Endothelial cell of umbilical vein (primary cell): ENCODE data around the gene SBK3. TPM values are rescaled to one million over a fixed set of nuclear protein-coding genes. Genes with fewer than 3 reads are reported as not detected.

Experiments
- BruUV-seq: library from RNA; stranded (reverse); fragments of 400-500 nt; replicated peaks from 2 replicates; lab custom pipeline; 2021; lab: Mats Ljungman, UMichigan
- CTCF ChIA-PET: fragments of 300-600, 350-600 bp; sonication (Branson Sonifier 250); formaldehyde crosslinking; loops from one replicate; lab custom pipeline; 2021; ENCODE audit warnings: antibody characterized with exemption, inconsistent platforms; lab: Charles Lee
- POLR2A ChIA-PET: fragments of 300-600, 350-600 bp; sonication (Branson Sonifier 250); formaldehyde crosslinking; loops from one replicate; lab custom pipeline; 2021; ENCODE audit warnings: antibody characterized with exemption, inconsistent platforms; lab: Charles Lee
- DNase-seq: peaks from one replicate; pipeline ENCODE4 v3.0.0-alpha.2; 2011; ENCODE audit warnings: low read depth, low spot score
- FAIRE-seq: peaks from 2 replicates; lab custom pipeline; 2011; peaks lifted over from hg19 to GRCh38; lab: Jason Lieb, UNC
- H2AFZ ChIP-seq: 2 replicates; pipeline ENCODE4 v1.6.0; 2012; ENCODE audit warnings: low read depth, low read length, control low read depth, inconsistent platforms
- H3K27ac ChIP-seq: 2 replicates; pipeline ENCODE4 v1.5.1; 2011; ENCODE audit warnings: low read depth, mild to moderate bottlenecking, control low read depth, low read length, moderate library complexity; ENCODE audit not compliant: insufficient read depth
- H3K27me3 ChIP-seq, 2 experiments: 2 replicates each; pipeline versions ENCODE4 v1.6.0 to v1.6.1; 2011; ENCODE audit warnings: low read length in 2 of 2, mixed read lengths in 1 of 2; ENCODE audit not compliant: control insufficient read depth in 2 of 2, insufficient read depth in 2 of 2
- H3K36me3 ChIP-seq, 2 experiments: 2 replicates in 1 of 2; 3 replicates in 1 of 2; pipeline ENCODE4 v1.5.1; 2011; ENCODE audit warnings: low read length in 2 of 2, mild to moderate bottlenecking in 1 of 2, moderate library complexity in 1 of 2; ENCODE audit not compliant: control insufficient read depth in 2 of 2, insufficient read depth in 2 of 2; ENCODE audit errors: extremely low read depth in 1 of 2
- H3K4me1 ChIP-seq: 3 replicates; pipeline ENCODE4 v1.5.1; 2011; ENCODE audit warnings: mild to moderate bottlenecking, low read length; ENCODE audit not compliant: control insufficient read depth, insufficient read depth; ENCODE audit errors: extremely low read depth
- H3K4me2 ChIP-seq: 2 replicates; pipeline ENCODE4 v1.6.1; 2011; ENCODE audit warnings: low read length, control low read depth, mixed read lengths; ENCODE audit not compliant: insufficient read depth
- H3K4me3 ChIP-seq, 3 experiments: fragments of 200-600 bp in 1 of 3; sonication (generic), shearing (Covaris generic) in 1 of 3; replicated peaks in 1 of 3; 2 replicates each; pipeline ENCODE4 v1.5.1; 2011 to 2016; ENCODE audit warnings: control low read depth in 3 of 3, low read length in 3 of 3, mild to moderate bottlenecking in 2 of 3, inconsistent platforms in 1 of 3, low read depth in 1 of 3, moderate library complexity in 1 of 3; ENCODE audit not compliant: insufficient read depth in 1 of 3
- H3K79me2 ChIP-seq: 2 replicates; pipeline ENCODE4 v1.6.0; 2012; ENCODE audit warnings: low read length, inconsistent platforms; ENCODE audit not compliant: control insufficient read depth, insufficient read depth
- H3K9ac ChIP-seq: replicated peaks from 2 replicates; pipeline ENCODE3; 2011; ENCODE audit warnings: low read length, control low read depth; ENCODE audit not compliant: insufficient read depth; ENCODE audit errors: extremely low read depth
- H3K9me1 ChIP-seq: replicated peaks from 3 replicates; pipeline ENCODE4 v1.6.0; 2011; ENCODE audit warnings: mild to moderate bottlenecking, low read length; ENCODE audit not compliant: control insufficient read depth, insufficient read depth; ENCODE audit errors: extremely low read depth
- H3K9me3 ChIP-seq: replicated peaks from 2 replicates; pipeline ENCODE4 v1.5.1; 2012; ENCODE audit warnings: low read length, inconsistent platforms; ENCODE audit not compliant: control insufficient read depth, insufficient read depth
- H4K20me1 ChIP-seq: replicated peaks from 2 replicates; pipeline ENCODE3; 2011; ENCODE audit warnings: mild to moderate bottlenecking, low read length; ENCODE audit not compliant: control insufficient read depth, insufficient read depth; ENCODE audit errors: extremely low read depth
- EZH2 ChIP-seq: IDR thresholded peaks from 2 replicates; pipeline ENCODE4 v1.6.1; 2012; ENCODE audit warnings: borderline replicate concordance, low read depth, mild to moderate bottlenecking, moderate library complexity, low read length, inconsistent platforms; ENCODE audit not compliant: severe bottlenecking
- FOS ChIP-seq: IDR thresholded peaks from 2 replicates; pipeline ENCODE4 v1.6.1; 2011; ENCODE audit warnings: mild to moderate bottlenecking, low read length, moderate library complexity, borderline replicate concordance; ENCODE audit not compliant: insufficient read depth
- GATA2 ChIP-seq: IDR thresholded peaks from 2 replicates; pipeline ENCODE4 v1.7.0; 2011; ENCODE audit warnings: low read depth, mild to moderate bottlenecking, moderate library complexity, mixed read lengths, low read length; ENCODE audit not compliant: insufficient read length, insufficient read depth
- JUN ChIP-seq: IDR thresholded peaks from 2 replicates; pipeline ENCODE4 v1.6.1; 2011; ENCODE audit warnings: borderline replicate concordance, low read depth; ENCODE audit not compliant: insufficient read length, insufficient read depth
- MYC ChIP-seq: IDR thresholded peaks from one replicate; pipeline ENCODE4 v1.6.1; 2011; ENCODE audit warnings: mild to moderate bottlenecking, low read depth, low read length
- POLR2A ChIP-seq: IDR thresholded peaks from 2 replicates; pipeline ENCODE4 v1.6.1; 2012; ENCODE audit warnings: low read depth, mild to moderate bottlenecking, control low read depth, low read length
- POLR2AphosphoS5 ChIP-seq: IDR thresholded peaks from 2 replicates; pipeline ENCODE4 v1.6.1; 2012; ENCODE audit warnings: low read depth, mild to moderate bottlenecking, control low read depth, low read length, moderate library complexity; ENCODE audit not compliant: insufficient read depth
- dilution Hi-C: fragments of 300-500 bp; cut with MboI; formaldehyde crosslinking; loops from one replicate; pipeline ENCODE4 v1.15.0; 2019; ENCODE audit warnings: low sequenced_read_pairs; ENCODE audit not compliant: extremely low pct_ligation_motif_present
- intact Hi-C: fragments of 100-400 bp; cut with micrococcal nuclease; formaldehyde crosslinking; loops from one replicate; pipeline ENCODE4 v1.10.0; 2022
- polyA plus RNA-seq, 4 experiments: library from polyadenylated mRNA; depleted of rRNA in 3 of 4; stranded (reverse) in 3 of 4; unstranded in 1 of 4; fragments of >200 nt; gene quantifications; 2 replicates each; pipeline versions ENCODE4 v1.2.1 to v1.2.3, GENCODE V29; 2011 to 2012; ENCODE audit warnings: missing spikeins in 1 of 4
- total RNA-seq: library from RNA; stranded (reverse); gene quantifications from 2 replicates; pipeline ENCODE4 v1.2.3, GENCODE V29; 2021
- TF ChIP-seq, protein P1 (sequence below): IDR thresholded peaks from 2 replicates; pipeline ENCODE4 v1.6.1; 2011; ENCODE audit not compliant: insufficient read depth, insufficient read length
- TF ChIP-seq, protein P2 (sequence below), 2 donors: IDR thresholded peaks; 1 replicate in 1 of 2; 2 replicates in 1 of 2; pipeline ENCODE4 v1.5.1; 2011; ENCODE audit warnings: low read length in 2 of 2, mild to moderate bottlenecking in 2 of 2, moderate library complexity in 2 of 2, control low read depth in 1 of 2, inconsistent platforms in 1 of 2, low read depth in 1 of 2; ENCODE audit not compliant: insufficient read depth in 1 of 2; ENCODE audit errors: extremely low read depth in 1 of 2

Gene SBK3
- total and polyA plus RNA-seq, 2 donors (not counting 3 experiments of a cell fraction or from before 2014, with no cell fraction given) = 0.18 to 0.62 TPM

GRCh38 chr19:55493052-55493644 lies 52.2 kb downstream of the SBK3 start:
- no TSS peak for BruUV-seq
- CTCF ChIA-PET = interaction anchor here (3.2 to 5.5 kb wide), 2 partner anchors 11 to 25 kb away, joined by 17 to 38 read pairs; no protein-coding TSS in a partner anchor
- Histone ChIP-seq H3K4me3 (no peak overlapping the region), H3K79me2 (no peaks in the 10 kb centered on the region), H3K4me2 (no peak overlapping the region), H3K9me3 (no peaks in the 10 kb centered on the region), H3K27ac (no peak overlapping the region), H3K27me3 (no peaks in the 10 kb centered on the region), H3K9me1 (no peaks in the 10 kb centered on the region), H3K36me3 (no peaks in the 10 kb centered on the region), H3K9ac (no peak overlapping the region), H3K4me1 (peaks cover 3% of the 10 kb centered on the region), H2AFZ (no peak overlapping the region), H4K20me1 (no peaks in the 10 kb centered on the region)
- TF ChIP-seq, protein P1, sequence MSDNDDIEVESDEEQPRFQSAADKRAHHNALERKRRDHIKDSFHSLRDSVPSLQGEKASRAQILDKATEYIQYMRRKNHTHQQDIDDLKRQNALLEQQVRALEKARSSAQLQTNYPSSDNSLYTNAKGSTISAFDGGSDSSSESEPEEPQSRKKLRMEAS = no peak
- TF ChIP-seq EZH2 (no peak), JUN (no peak), MYC (no peak), POLR2AphosphoS5 (no peak), FOS (no peak), GATA2 (no peak), POLR2A (no peak)
- TF ChIP-seq, protein P2, sequence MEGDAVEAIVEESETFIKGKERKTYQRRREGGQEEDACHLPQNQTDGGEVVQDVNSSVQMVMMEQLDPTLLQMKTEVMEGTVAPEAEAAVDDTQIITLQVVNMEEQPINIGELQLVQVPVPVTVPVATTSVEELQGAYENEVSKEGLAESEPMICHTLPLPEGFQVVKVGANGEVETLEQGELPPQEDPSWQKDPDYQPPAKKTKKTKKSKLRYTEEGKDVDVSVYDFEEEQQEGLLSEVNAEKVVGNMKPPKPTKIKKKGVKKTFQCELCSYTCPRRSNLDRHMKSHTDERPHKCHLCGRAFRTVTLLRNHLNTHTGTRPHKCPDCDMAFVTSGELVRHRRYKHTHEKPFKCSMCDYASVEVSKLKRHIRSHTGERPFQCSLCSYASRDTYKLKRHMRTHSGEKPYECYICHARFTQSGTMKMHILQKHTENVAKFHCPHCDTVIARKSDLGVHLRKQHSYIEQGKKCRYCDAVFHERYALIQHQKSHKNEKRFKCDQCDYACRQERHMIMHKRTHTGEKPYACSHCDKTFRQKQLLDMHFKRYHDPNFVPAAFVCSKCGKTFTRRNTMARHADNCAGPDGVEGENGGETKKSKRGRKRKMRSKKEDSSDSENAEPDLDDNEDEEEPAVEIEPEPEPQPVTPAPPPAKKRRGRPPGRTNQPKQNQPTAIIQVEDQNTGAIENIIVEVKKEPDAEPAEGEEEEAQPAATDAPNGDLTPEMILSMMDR (IDR thresholded peaks at IDR 0.05; ENCODE audit: extremely low read depth in 1 of 2, insufficient read depth in 1 of 2, low read depth in 1 of 2, low read length in 2 of 2) = no peak
- POLR2A ChIA-PET = no interaction called here
- intact Hi-C loops = no loop called here
- FAIRE-seq (no peak), DNase-seq (no peak)
- dilution Hi-C loops = no loop called here
